Kidney (tissue), 14 donors: ENCODE data around the gene UBASH3A. TPM values are rescaled to one million over a fixed set of nuclear protein-coding genes. Genes with fewer than 3 reads are reported as not detected.

Experiments
- DNase-seq, 5 donors: peaks; one replicate each; pipeline ENCODE4 v3.0.0-alpha.2; 2013 to 2020
- FAIRE-seq: peaks from 2 replicates; lab custom pipeline; 2012; peaks lifted over from hg19 to GRCh38; lab: Jason Lieb, UNC
- H3K27ac ChIP-seq, 2 donors: one replicate each; pipeline ENCODE4 v1.7.0; 2013; ENCODE audit warnings: low read depth in 2 of 2, low read length in 2 of 2, inconsistent platforms in 1 of 2
- H3K27me3 ChIP-seq: one replicate; pipeline ENCODE4 v1.7.1; 2013; ENCODE audit warnings: low read length, inconsistent platforms; ENCODE audit not compliant: control insufficient read depth, insufficient read depth
- H3K36me3 ChIP-seq, 3 donors: one replicate each; pipeline versions ENCODE4 v1.7.0 to v1.7.1; 2013; ENCODE audit warnings: low read length in 3 of 3, control low read depth in 1 of 3, inconsistent platforms in 1 of 3; ENCODE audit not compliant: insufficient read depth in 3 of 3, control insufficient read depth in 2 of 3
- H3K4me1 ChIP-seq, 3 donors: one replicate each; pipeline versions ENCODE4 v1.7.0 to v1.7.1; 2013; ENCODE audit warnings: low read length in 3 of 3, inconsistent platforms in 1 of 3, low read depth in 1 of 3; ENCODE audit not compliant: control insufficient read depth in 2 of 3, insufficient read depth in 2 of 3
- H3K4me3 ChIP-seq, 3 donors: one replicate each; pipeline versions ENCODE4 v1.7.0 to v1.8.1; 2013; ENCODE audit warnings: low read length in 3 of 3, control low read depth in 1 of 3, inconsistent platforms in 1 of 3
- H3K9ac ChIP-seq, 3 donors: one replicate each; pipeline versions ENCODE4 v1.7.0 to v1.7.1; 2013; ENCODE audit warnings: low read length in 3 of 3, control low read depth in 1 of 3, inconsistent platforms in 1 of 3
- H3K9me3 ChIP-seq, 3 donors: one replicate each; pipeline versions ENCODE4 v1.7.0 to v1.7.1; 2013; ENCODE audit warnings: low read length in 3 of 3, control low read depth in 1 of 3, inconsistent platforms in 1 of 3; ENCODE audit not compliant: control insufficient read depth in 2 of 3, insufficient read depth in 1 of 3
- intact Hi-C: fragments of 100-400 bp; cut with DNase I; formaldehyde crosslinking; loops from one replicate; pipeline ENCODE4 v1.11.1; 2022
- polyA plus RNA-seq: library from polyadenylated mRNA; stranded (reverse); fragments of 350-450 nt; fragmentation: Illumina TruSeq; extraction: RNeasy Lipid Tissue Mini Kit (QIAGEN cat#74804); gene quantifications from one replicate; pipeline ENCODE4 v1.2.3, GENCODE V29; 2014; ENCODE audit warnings: low read depth, low replicate concordance; ENCODE audit not compliant: insufficient read depth
- total RNA-seq: library from RNA; stranded (reverse); fragmentation: NEBNext Ultra II Directional; extraction: Animal tissue kit (Norgen Biotek cat#: 25700); gene quantifications from one replicate; pipeline ENCODE4 v1.2.1, GENCODE V29; 2021
- TF ChIP-seq, protein P1 (sequence below): IDR thresholded peaks from 3 replicates; pipeline ENCODE4 v1.5.1; 2012; ENCODE audit warnings: mild to moderate bottlenecking, moderate library complexity, borderline replicate concordance; ENCODE audit not compliant: insufficient read depth; ENCODE audit errors: extremely low read depth
- donor health status: control.
- donor health status: control.
- donor health status: control.
- donor health status: control.
- donor health status: control.
- donor health status: DM: yes; HTN: yes; CAD: no.
- donor health status: Normal renal cell carcinoma (clear cell type).

The UBASH3A gene
- total and polyA plus RNA-seq, 2 donors from 2014 or later: 2.7 TPM; not detected in 1

GRCh38 chr21:42390193-42390592 is 13.5 kb upstream of the UBASH3A start:
- no peak overlapping the region for H3K27ac ChIP-seq
- H3K27me3 ChIP-seq: no peaks in the 10 kb centered on the region
- intact Hi-C loops: no loop called here
- H3K36me3 ChIP-seq: no peaks in the 10 kb centered on the region
- H3K4me3 ChIP-seq: no peak overlapping the region
- no peak overlapping the region for H3K9ac ChIP-seq
- DNase-seq: no peak
- peaks cover 0 to 4% (median 0%) of the 10 kb centered on the region in 3 donors for H3K4me1 ChIP-seq
- no peaks in the 10 kb centered on the region for H3K9me3 ChIP-seq
- FAIRE-seq: no peak
- TF ChIP-seq, protein P1, sequence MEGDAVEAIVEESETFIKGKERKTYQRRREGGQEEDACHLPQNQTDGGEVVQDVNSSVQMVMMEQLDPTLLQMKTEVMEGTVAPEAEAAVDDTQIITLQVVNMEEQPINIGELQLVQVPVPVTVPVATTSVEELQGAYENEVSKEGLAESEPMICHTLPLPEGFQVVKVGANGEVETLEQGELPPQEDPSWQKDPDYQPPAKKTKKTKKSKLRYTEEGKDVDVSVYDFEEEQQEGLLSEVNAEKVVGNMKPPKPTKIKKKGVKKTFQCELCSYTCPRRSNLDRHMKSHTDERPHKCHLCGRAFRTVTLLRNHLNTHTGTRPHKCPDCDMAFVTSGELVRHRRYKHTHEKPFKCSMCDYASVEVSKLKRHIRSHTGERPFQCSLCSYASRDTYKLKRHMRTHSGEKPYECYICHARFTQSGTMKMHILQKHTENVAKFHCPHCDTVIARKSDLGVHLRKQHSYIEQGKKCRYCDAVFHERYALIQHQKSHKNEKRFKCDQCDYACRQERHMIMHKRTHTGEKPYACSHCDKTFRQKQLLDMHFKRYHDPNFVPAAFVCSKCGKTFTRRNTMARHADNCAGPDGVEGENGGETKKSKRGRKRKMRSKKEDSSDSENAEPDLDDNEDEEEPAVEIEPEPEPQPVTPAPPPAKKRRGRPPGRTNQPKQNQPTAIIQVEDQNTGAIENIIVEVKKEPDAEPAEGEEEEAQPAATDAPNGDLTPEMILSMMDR: no peak

DNA sequence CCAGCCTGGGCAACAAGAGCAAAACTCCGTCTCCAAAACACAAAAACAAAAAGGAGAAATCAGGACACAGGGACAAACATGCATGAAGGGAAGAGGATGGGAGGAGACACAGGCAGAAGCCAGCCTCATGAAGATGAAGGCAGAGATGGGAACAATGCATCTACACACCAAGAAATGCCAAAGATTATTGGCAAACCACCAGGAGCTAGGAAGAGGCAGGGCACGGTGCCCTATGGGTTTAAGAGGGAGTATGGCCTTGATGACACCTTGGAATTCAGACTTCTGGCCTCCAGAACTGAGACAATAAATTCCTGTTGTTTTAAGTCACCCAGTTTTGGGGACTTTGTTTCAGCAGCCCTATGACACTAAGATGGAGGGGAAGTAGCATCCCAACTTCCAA is 13.0 kb upstream of the UBASH3A start:
- H3K9me3 ChIP-seq: no peaks in the 10 kb centered on the region
- H3K27ac ChIP-seq: no peak overlapping the region
- H3K27me3 ChIP-seq: no peaks in the 10 kb centered on the region
- no peak for DNase-seq
- TF ChIP-seq, protein P1: no peak
- no peaks in the 10 kb centered on the region for H3K36me3 ChIP-seq
- intact Hi-C loops: no loop called here
- H3K4me1 ChIP-seq: peaks cover 0 to 4% (median 0%) of the 10 kb centered on the region in 3 donors
- no peak overlapping the region for H3K9ac ChIP-seq
- H3K4me3 ChIP-seq: no peak overlapping the region
- no peak for FAIRE-seq

DNA sequence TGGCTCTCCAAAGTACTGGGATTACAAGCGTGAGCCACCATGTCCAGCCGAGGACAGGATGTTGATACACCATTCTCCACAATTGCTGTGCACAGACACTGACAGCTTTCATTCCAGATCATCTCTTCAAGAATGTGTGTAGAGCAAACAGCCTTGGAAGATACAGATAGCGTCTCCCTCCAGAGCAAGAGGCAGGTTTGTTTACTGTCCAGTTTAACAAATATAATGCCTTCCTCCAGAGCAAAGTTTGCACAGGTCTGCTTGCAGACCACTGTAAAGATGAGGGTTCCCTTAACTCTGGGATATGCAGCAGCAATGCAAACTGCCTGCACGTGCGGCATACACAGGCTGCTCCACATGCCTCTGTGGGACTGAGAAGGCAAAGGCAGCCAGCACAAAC is 12.4 kb upstream of the UBASH3A start:
- no peak overlapping the region for H3K27ac ChIP-seq
- no peaks in the 10 kb centered on the region for H3K36me3 ChIP-seq
- intact Hi-C loops: no loop called here
- TF ChIP-seq, protein P1: no peak
- no peak overlapping the region for H3K9ac ChIP-seq
- H3K4me1 ChIP-seq: peaks cover 0 to 4% (median 0%) of the 10 kb centered on the region in 3 donors
- FAIRE-seq (no peak), DNase-seq (no peak)
- H3K27me3 ChIP-seq: no peaks in the 10 kb centered on the region
- no peak overlapping the region for H3K4me3 ChIP-seq
- no peaks in the 10 kb centered on the region for H3K9me3 ChIP-seq
